Right atrium auricular region (tissue), 2 donors: ENCODE results near the gene OSBPL3. TPM values are rescaled to one million over a fixed set of nuclear protein-coding genes. Genes with fewer than 3 reads are reported as not detected.

Source experiments
- DNase-seq: peaks from one replicate; pipeline ENCODE4 v3.0.0-alpha.2; 2019; ENCODE audit warnings: low spot score
- H3K27ac ChIP-seq, 2 donors: fragments of 200-600 bp; sonication (generic); 1 replicate in 1 of 2; 2 replicates in 1 of 2; pipeline ENCODE4 v1.5.1; 2016 to 2019
- H3K27me3 ChIP-seq, 2 donors: fragments of 200-600 bp; sonication (generic); one replicate each; pipeline versions ENCODE4 v1.5.1 to v1.6.0; 2017 to 2019
- H3K36me3 ChIP-seq: fragments of 200-600 bp; sonication (generic); one replicate; pipeline ENCODE4 v1.5.1; 2016
- H3K4me1 ChIP-seq, 2 donors: fragments of 200-600 bp; sonication (generic); one replicate each; pipeline versions ENCODE4 v1.5.1 to v1.6.0; 2017 to 2019
- H3K4me3 ChIP-seq, 2 donors: fragments of 200-600 bp; sonication (generic); 1 replicate in 1 of 2; 2 replicates in 1 of 2; pipeline ENCODE4 v1.5.1; 2017 to 2019; ENCODE audit warnings: mild to moderate bottlenecking in 1 of 2, moderate library complexity in 1 of 2
- H3K9me3 ChIP-seq, 2 donors: fragments of 200-600 bp; sonication (generic); one replicate each; pipeline ENCODE4 v1.5.1; 2019
- CTCF ChIP-seq, 2 donors: fragments of 200-600 bp; sonication (generic); IDR thresholded peaks; one replicate each; pipeline ENCODE4 v1.5.1; 2019; ENCODE audit warnings: antibody characterized with exemption in 2 of 2
- total RNA-seq, 2 donors: library from RNA; depleted of rRNA; stranded (reverse); fragments of >200 nt; gene quantifications; one replicate each; pipeline ENCODE4 v1.1.0, GENCODE V29; 2016

Gene OSBPL3
- total RNA-seq, 2 donors from 2014 or later = 4.8 to 6.7 TPM

GRCh38 chr7:24926623-24927524, 53.1 kb downstream of the OSBPL3 start:
- Histone ChIP-seq H3K27me3 (no peaks in the 10 kb centered on the region), H3K9me3 (no peaks in the 10 kb centered on the region), H3K27ac (no peak overlapping the region), H3K4me1 (peaks cover 0 to 27% of the 10 kb centered on the region in 2 donors), H3K4me3 (no peak overlapping the region), H3K36me3 (no peaks in the 10 kb centered on the region)
- DNase-seq = no peak
- no peak for TF ChIP-seq CTCF (IDR thresholded peaks at IDR 0.05)

GRCh38 chr7:24924375-24924774, 55.6 kb downstream of the OSBPL3 start:
- no peaks in the 10 kb centered on the region for H3K9me3 ChIP-seq
- H3K4me3 ChIP-seq = no peak overlapping the region
- no peak for TF ChIP-seq CTCF (IDR thresholded peaks at IDR 0.05)
- no peaks in the 10 kb centered on the region for H3K36me3 ChIP-seq
- peak overlapping the region in 1 of 2 donors; percentile 51 for H3K27ac ChIP-seq
- no peak for DNase-seq
- no peaks in the 10 kb centered on the region for H3K27me3 ChIP-seq
- peaks cover 0 to 32% of the 10 kb centered on the region in 2 donors for H3K4me1 ChIP-seq

DNA sequence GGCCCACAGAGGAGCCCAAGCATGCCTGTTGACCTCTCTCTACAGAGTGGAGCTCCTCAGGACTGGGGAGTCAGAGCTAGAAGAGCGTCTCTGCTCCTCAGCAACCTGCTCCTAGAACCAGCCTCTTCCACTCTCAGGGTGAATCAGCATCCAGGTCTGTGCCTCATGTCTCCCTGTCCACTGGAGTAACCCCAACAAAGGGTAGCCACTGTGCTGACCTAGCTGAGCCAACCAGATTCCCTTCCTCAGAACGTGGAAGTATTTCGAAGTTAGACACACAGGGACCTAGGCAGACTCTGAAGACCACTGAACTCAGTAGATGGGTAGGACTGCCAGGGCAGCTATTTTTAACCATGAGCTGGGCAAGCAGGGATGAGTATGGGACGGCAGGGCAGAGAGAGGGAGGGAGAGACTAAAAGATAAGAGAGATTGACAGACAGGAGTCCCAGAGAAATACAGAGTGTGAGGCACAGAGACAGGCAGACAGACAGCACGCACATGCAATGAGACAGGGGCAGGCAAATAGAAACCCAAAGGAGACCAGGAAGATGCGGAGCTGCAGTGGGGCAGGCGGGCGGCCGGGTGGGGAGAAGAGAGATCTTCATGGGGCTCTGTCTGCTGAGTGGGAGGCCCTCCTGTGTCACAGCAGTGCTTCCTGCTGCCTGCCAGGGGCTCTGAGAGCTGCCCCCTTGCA, 56.7 kb downstream of the OSBPL3 start:
- peaks cover 0 to 32% of the 10 kb centered on the region in 2 donors for H3K4me1 ChIP-seq
- H3K36me3 ChIP-seq = no peaks in the 10 kb centered on the region
- no peak overlapping the region for H3K4me3 ChIP-seq
- DNase-seq = no peak
- TF ChIP-seq CTCF (IDR thresholded peaks at IDR 0.05) = no peak
- no peaks in the 10 kb centered on the region for H3K9me3 ChIP-seq
- H3K27ac ChIP-seq = peak overlapping the region; percentile 38 to 41
- H3K27me3 ChIP-seq = no peaks in the 10 kb centered on the region

GRCh38 chr7:24922099-24922773, 57.7 kb downstream of the OSBPL3 start:
- TF ChIP-seq CTCF (IDR thresholded peaks at IDR 0.05) = no peak
- peaks cover 0 to 29% of the 10 kb centered on the region in 2 donors for H3K4me1 ChIP-seq
- H3K9me3 ChIP-seq = no peaks in the 10 kb centered on the region
- no peaks in the 10 kb centered on the region for H3K27me3 ChIP-seq
- DNase-seq = no peak
- H3K4me3 ChIP-seq = no peak overlapping the region
- H3K27ac ChIP-seq = peak overlapping the region; percentile 19 to 38
- no peaks in the 10 kb centered on the region for H3K36me3 ChIP-seq

- no peak for TF ChIP-seq CTCF (IDR thresholded peaks at IDR 0.05)
- no peak for DNase-seq
- Histone ChIP-seq H3K4me1 (peaks cover 0 to 27% of the 10 kb centered on the region in 2 donors), H3K27ac (peak overlapping the region in 1 of 2 donors; percentile 19), H3K4me3 (no peak overlapping the region), H3K27me3 (no peaks in the 10 kb centered on the region), H3K9me3 (no peaks in the 10 kb centered on the region), H3K36me3 (no peaks in the 10 kb centered on the region)
Measured at GRCh38 chr7:24921362-24921679, 58.7 kb downstream of the OSBPL3 start.
